ENCODE data around the gene RPP25L.

DNA sequence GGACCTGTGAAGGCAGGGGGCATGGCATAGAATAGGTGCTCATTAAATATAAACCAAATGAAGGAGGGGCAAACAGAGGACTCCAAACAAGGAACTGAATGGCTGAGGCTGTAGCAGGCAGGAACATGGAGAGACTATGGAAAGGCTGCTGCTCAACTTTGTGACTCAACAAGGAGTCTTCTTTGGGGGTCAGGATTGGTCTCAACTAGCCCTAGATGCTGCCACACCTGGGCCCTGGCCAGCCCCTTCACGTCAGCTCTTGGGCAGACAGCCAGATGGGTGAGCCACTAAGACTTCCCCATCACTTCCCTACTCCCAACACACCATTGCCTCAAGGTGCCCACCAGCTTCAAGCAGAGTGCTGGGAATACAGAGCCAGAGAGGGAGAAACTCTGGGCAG is 11.0 kb downstream of the RPP25L start:
- TF ChIP-seq ETV6 (CRISPR knock-in tag; IDR thresholded peaks at IDR 0.05) (no peak), CREM (CRISPR knock-in tag; IDR thresholded peaks at IDR 0.05) (no peak), ELF4 (CRISPR knock-in tag; IDR thresholded peaks at IDR 0.05; ENCODE audit: low read depth) (no peak), ZBTB21 (CRISPR knock-in tag; IDR thresholded peaks at IDR 0.05; ENCODE audit: borderline replicate concordance) (no peak)
- TF ChIP-seq, protein P1, sequence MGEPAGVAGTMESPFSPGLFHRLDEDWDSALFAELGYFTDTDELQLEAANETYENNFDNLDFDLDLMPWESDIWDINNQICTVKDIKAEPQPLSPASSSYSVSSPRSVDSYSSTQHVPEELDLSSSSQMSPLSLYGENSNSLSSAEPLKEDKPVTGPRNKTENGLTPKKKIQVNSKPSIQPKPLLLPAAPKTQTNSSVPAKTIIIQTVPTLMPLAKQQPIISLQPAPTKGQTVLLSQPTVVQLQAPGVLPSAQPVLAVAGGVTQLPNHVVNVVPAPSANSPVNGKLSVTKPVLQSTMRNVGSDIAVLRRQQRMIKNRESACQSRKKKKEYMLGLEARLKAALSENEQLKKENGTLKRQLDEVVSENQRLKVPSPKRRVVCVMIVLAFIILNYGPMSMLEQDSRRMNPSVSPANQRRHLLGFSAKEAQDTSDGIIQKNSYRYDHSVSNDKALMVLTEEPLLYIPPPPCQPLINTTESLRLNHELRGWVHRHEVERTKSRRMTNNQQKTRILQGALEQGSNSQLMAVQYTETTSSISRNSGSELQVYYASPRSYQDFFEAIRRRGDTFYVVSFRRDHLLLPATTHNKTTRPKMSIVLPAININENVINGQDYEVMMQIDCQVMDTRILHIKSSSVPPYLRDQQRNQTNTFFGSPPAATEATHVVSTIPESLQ (CRISPR knock-in tag; IDR thresholded peaks at IDR 0.05) = no peak
- TF ChIP-seq, protein P2, sequence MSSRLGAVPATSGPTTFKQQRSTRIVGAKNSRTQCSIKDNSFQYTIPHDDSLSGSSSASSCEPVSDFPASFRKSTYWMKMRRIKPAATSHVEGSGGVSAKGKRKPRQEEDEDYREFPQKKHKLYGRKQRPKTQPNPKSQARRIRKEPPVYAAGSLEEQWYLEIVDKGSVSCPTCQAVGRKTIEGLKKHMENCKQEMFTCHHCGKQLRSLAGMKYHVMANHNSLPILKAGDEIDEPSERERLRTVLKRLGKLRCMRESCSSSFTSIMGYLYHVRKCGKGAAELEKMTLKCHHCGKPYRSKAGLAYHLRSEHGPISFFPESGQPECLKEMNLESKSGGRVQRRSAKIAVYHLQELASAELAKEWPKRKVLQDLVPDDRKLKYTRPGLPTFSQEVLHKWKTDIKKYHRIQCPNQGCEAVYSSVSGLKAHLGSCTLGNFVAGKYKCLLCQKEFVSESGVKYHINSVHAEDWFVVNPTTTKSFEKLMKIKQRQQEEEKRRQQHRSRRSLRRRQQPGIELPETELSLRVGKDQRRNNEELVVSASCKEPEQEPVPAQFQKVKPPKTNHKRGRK (CRISPR knock-in tag; IDR thresholded peaks at IDR 0.05; ENCODE audit: borderline replicate concordance) = no peak
